Measurements from ENCODE around the gene RAD23A.

The RAD23A gene

GRCh38 chr19:12990853-12991252 is 45.2 kb downstream of the RAD23A start:
- peak overlapping the region; percentile 59 for H3K27ac ChIP-seq
- TF ChIP-seq ZFX (IDR thresholded peaks at IDR 0.05): no peak
- no peak for TF ChIP-seq CTCF (conservative IDR thresholded peaks at IDR 0.05)

GRCh38 chr19:12991296-12991695 is 45.6 kb downstream of the RAD23A start:
- TF ChIP-seq ZFX (IDR thresholded peaks at IDR 0.05) (no peak), CTCF (conservative IDR thresholded peaks at IDR 0.05) (no peak)
- H3K27ac ChIP-seq: peak overlapping the region; percentile 59

- TF ChIP-seq ZFX (IDR thresholded peaks at IDR 0.05): no peak
- no peak for TF ChIP-seq CTCF (conservative IDR thresholded peaks at IDR 0.05)
- peak overlapping the region; percentile 59 for H3K27ac ChIP-seq
These were observed 47.1 kb downstream of the RAD23A start for GRCh38 chr19:12992729-12993128.

GRCh38 chr19:12993562-12993961 is 47.9 kb downstream of the RAD23A start:
- no peak for TF ChIP-seq ZFX (IDR thresholded peaks at IDR 0.05)
- TF ChIP-seq CTCF (conservative IDR thresholded peaks at IDR 0.05): no peak
- peak overlapping the region; percentile 100 for H3K27ac ChIP-seq

GRCh38 chr19:12994701-12995595 is 49.3 kb downstream of the RAD23A start, which contains the start of gene NFIX:
NFIX (plus strand) TSS chr19:12995475; CDS start chr19:12995838, 363 bp downstream.
- TF ChIP-seq CTCF (conservative IDR thresholded peaks at IDR 0.05) (no peak), ZFX (IDR thresholded peaks at IDR 0.05) (no peak)
- H3K27ac ChIP-seq: peak within 1 kb of the TSS; percentile 100

- TF ChIP-seq ZFX (IDR thresholded peaks at IDR 0.05) (no peak), CTCF (conservative IDR thresholded peaks at IDR 0.05) (no peak)
- peak overlapping the region; percentile 100 for H3K27ac ChIP-seq
These were observed 50.1 kb downstream of the RAD23A start for GRCh38 chr19:12995596-12996405.

Data from C4-2B (cell line).